Measurements from ENCODE around the gene MAP3K3.
"Not testable (repeated sequence)": the region's sequence is repeated elsewhere in the genome, so short reads cannot be mapped to it uniquely, and the experiment has no call there.

The MAP3K3 gene

GRCh38 chr17:63718988-63719387 is 96.8 kb downstream of the MAP3K3 start:
- H3K36me3 ChIP-seq, result peaks cover 11% of the 10 kb centered on the region
- no peak overlapping the region for H3K4me3 ChIP-seq (ENCODE audit: low read depth, low read length)
- H3K27ac ChIP-seq, result no peak overlapping the region
- no peak for DNase-seq
- H3K9me3 ChIP-seq (ENCODE audit: severe bottlenecking), result no peaks in the 10 kb centered on the region
- H3K27me3 ChIP-seq (ENCODE audit: insufficient read depth, low read depth, severe bottlenecking), result no peaks in the 10 kb centered on the region
- no peak for TF ChIP-seq CTCF (IDR thresholded peaks at IDR 0.05; ENCODE audit: low read depth, low read length)

- peaks cover 15% of the 10 kb centered on the region for H3K36me3 ChIP-seq
- not testable (repeated sequence) for H3K4me3 ChIP-seq (ENCODE audit: low read depth, low read length); H3K27me3 ChIP-seq (ENCODE audit: insufficient read depth, low read depth, severe bottlenecking); DNase-seq; H3K27ac ChIP-seq; H3K9me3 ChIP-seq (ENCODE audit: severe bottlenecking)
Measured at GRCh38 chr17:63720194-63720593, 98.0 kb downstream of the MAP3K3 start.

GRCh38 chr17:63722403-63722802 is 100.2 kb downstream of the MAP3K3 start:
- DNase-seq, result no peak

GRCh38 chr17:63735691-63736090 is 113.5 kb downstream of the MAP3K3 start:
- Histone ChIP-seq H3K27ac (no peak overlapping the region), H3K27me3 (ENCODE audit: insufficient read depth, low read depth, severe bottlenecking) (no peaks in the 10 kb centered on the region), H3K9me3 (ENCODE audit: severe bottlenecking) (no peaks in the 10 kb centered on the region), H3K4me3 (ENCODE audit: low read depth, low read length) (no peak overlapping the region), H3K36me3 (no peaks in the 10 kb centered on the region)
- no peak for TF ChIP-seq CTCF (IDR thresholded peaks at IDR 0.05; ENCODE audit: low read depth, low read length)
- DNase-seq, result no peak

More at GRCh38 chr17:63722403-63722802, 100.2 kb downstream of the MAP3K3 start:
- no peak for TF ChIP-seq CTCF (IDR thresholded peaks at IDR 0.05; ENCODE audit: low read depth, low read length)
- H3K36me3 ChIP-seq, result peaks cover 29% of the 10 kb centered on the region
- no peaks in the 10 kb centered on the region for H3K9me3 ChIP-seq (ENCODE audit: severe bottlenecking)
- no peak overlapping the region for H3K4me3 ChIP-seq (ENCODE audit: low read depth, low read length)
- H3K27me3 ChIP-seq (ENCODE audit: insufficient read depth, low read depth, severe bottlenecking), result no peaks in the 10 kb centered on the region
- H3K27ac ChIP-seq, result no peak overlapping the region

- DNase-seq, result no peak
- Histone ChIP-seq H3K27me3 (ENCODE audit: insufficient read depth, low read depth, severe bottlenecking) (no peaks in the 10 kb centered on the region), H3K36me3 (peaks cover 4% of the 10 kb centered on the region), H3K4me3 (ENCODE audit: low read depth, low read length) (peak overlapping the region; percentile 96), H3K27ac (peak overlapping the region; percentile 91), H3K9me3 (ENCODE audit: severe bottlenecking) (no peaks in the 10 kb centered on the region)
- TF ChIP-seq CTCF (IDR thresholded peaks at IDR 0.05; ENCODE audit: low read depth, low read length), result no peak
Measured at GRCh38 chr17:63740464-63741142, 118.4 kb downstream of the MAP3K3 start.

GRCh38 chr17:63741143-63741407 is 118.9 kb downstream of the MAP3K3 start:
- Histone ChIP-seq H3K27me3 (ENCODE audit: insufficient read depth, low read depth, severe bottlenecking) (no peaks in the 10 kb centered on the region), H3K27ac (peak overlapping the region; percentile 91), H3K9me3 (ENCODE audit: severe bottlenecking) (no peaks in the 10 kb centered on the region), H3K4me3 (ENCODE audit: low read depth, low read length) (peak overlapping the region; percentile 96), H3K36me3 (peaks cover 9% of the 10 kb centered on the region)
- no peak for TF ChIP-seq CTCF (IDR thresholded peaks at IDR 0.05; ENCODE audit: low read depth, low read length)
- DNase-seq, result no peak
